ENCODE data around the gene EVL.

- TF ChIP-seq CTCF (IDR thresholded peaks at IDR 0.05): no peak
- TF ChIP-seq POLR2A (IDR thresholded peaks at IDR 0.05): no peak
- TF ChIP-seq EP300 (IDR thresholded peaks at IDR 0.05; ENCODE audit: low read depth): no peak
- TF ChIP-seq POLR2AphosphoS5 (IDR thresholded peaks at IDR 0.05): no peak
Measured at GRCh38 chr14:100067481-100067880, 2.3 kb downstream of the EVL start.
